ENCODE results near the gene ICE1.

The ICE1 gene

GRCh38 chr5:5532306-5533076 is 110.0 kb downstream of the ICE1 start:
- no peak overlapping the region for H3K4me3 ChIP-seq (replicated peaks in 1 of 2; ENCODE audit: low read depth in 2 of 2, low read length in 2 of 2)
- no peak for DNase-seq (ENCODE audit: low read depth in 2 of 2)
- TF ChIP-seq CTCF (IDR thresholded peaks at IDR 0.05; ENCODE audit: low read depth, low read length) = no peak

GRCh38 chr5:5533927-5534326 is 111.5 kb downstream of the ICE1 start:
- H3K4me3 ChIP-seq (replicated peaks in 1 of 2; ENCODE audit: low read depth in 2 of 2, low read length in 2 of 2) = no peak overlapping the region
- no peak for DNase-seq (ENCODE audit: low read depth in 2 of 2)
- TF ChIP-seq CTCF (IDR thresholded peaks at IDR 0.05; ENCODE audit: low read depth, low read length) = no peak

- no peak overlapping the region for H3K4me3 ChIP-seq (replicated peaks in 1 of 2; ENCODE audit: low read depth in 2 of 2, low read length in 2 of 2)
- TF ChIP-seq CTCF (IDR thresholded peaks at IDR 0.05; ENCODE audit: low read depth, low read length) = no peak
- no peak for DNase-seq (ENCODE audit: low read depth in 2 of 2)
Measured at GRCh38 chr5:5534333-5534732, 111.9 kb downstream of the ICE1 start.

GRCh38 chr5:5536871-5537270 is 114.4 kb downstream of the ICE1 start:
- no peak for DNase-seq (ENCODE audit: low read depth in 2 of 2)
- no peak overlapping the region for H3K4me3 ChIP-seq (replicated peaks in 1 of 2; ENCODE audit: low read depth in 2 of 2, low read length in 2 of 2)
- no peak for TF ChIP-seq CTCF (IDR thresholded peaks at IDR 0.05; ENCODE audit: low read depth, low read length)

GRCh38 chr5:5537426-5537825 is 114.9 kb downstream of the ICE1 start:
- DNase-seq (ENCODE audit: low read depth in 2 of 2) = no peak
- no peak for TF ChIP-seq CTCF (IDR thresholded peaks at IDR 0.05; ENCODE audit: low read depth, low read length)
- H3K4me3 ChIP-seq (replicated peaks in 1 of 2; ENCODE audit: low read depth in 2 of 2, low read length in 2 of 2) = no peak overlapping the region

GRCh38 chr5:5539590-5539989 is 117.1 kb downstream of the ICE1 start:
- no peak for TF ChIP-seq CTCF (IDR thresholded peaks at IDR 0.05; ENCODE audit: low read depth, low read length)
- DNase-seq (ENCODE audit: low read depth in 2 of 2) = no peak
- H3K4me3 ChIP-seq (replicated peaks in 1 of 2; ENCODE audit: low read depth in 2 of 2, low read length in 2 of 2) = no peak overlapping the region
